Caco-2 (cell line): ENCODE measurements around the gene AKAP6. TPM values are rescaled to one million over a fixed set of nuclear protein-coding genes. Genes with fewer than 3 reads are reported as not detected.

Experiments
- BruUV-seq: library from RNA; stranded (reverse); fragments of 400-500 nt; replicated peaks from 2 replicates; lab custom pipeline; 2021; lab: Mats Ljungman, UMichigan
- CTCF ChIA-PET: fragments of 300-600 bp; sonication (Branson Sonifier 250); formaldehyde crosslinking; loops from one replicate; lab custom pipeline; 2022; ENCODE audit warnings: antibody characterized with exemption; lab: Charles Lee
- POLR2A ChIA-PET: fragments of 300-600 bp; sonication (Branson Sonifier 250); formaldehyde crosslinking; loops from one replicate; lab custom pipeline; 2022; ENCODE audit warnings: antibody characterized with exemption; lab: Charles Lee
- DNase-seq, 2 experiments: peaks; one replicate each; pipeline versions ENCODE4 v3.0.0 to v3.0.0-alpha.2; 2020 to 2022
- H3K27me3 ChIP-seq: replicated peaks from 2 replicates; pipeline ENCODE4 v1.6.0; 2011; ENCODE audit warnings: low read length; ENCODE audit not compliant: control insufficient read depth, insufficient read depth
- H3K36me3 ChIP-seq: 2 replicates; pipeline ENCODE4 v1.5.1; 2011; ENCODE audit warnings: low read length; ENCODE audit not compliant: control insufficient read depth, insufficient read depth
- H3K4me1 ChIP-seq: fragments of 250-450 bp; sonication (Bioruptor Pico); 2 replicates; pipeline ENCODE4 v1.5.1; 2020; ENCODE audit warnings: mild to moderate bottlenecking
- H3K4me3 ChIP-seq: 2 replicates; pipeline ENCODE4 v1.5.1; 2011; ENCODE audit warnings: low read depth, mild to moderate bottlenecking, control low read depth, low read length
- H3K9me3 ChIP-seq: fragments of 250-450 bp; sonication (Bioruptor Pico); 2 replicates; pipeline ENCODE4 v1.5.1; 2020; ENCODE audit warnings: mild to moderate bottlenecking, moderate library complexity
- H3K27ac Mint-ChIP-seq: one replicate; pipeline ENCODE4 v1.8.0; 2022; ENCODE audit warnings: mixed read lengths; ENCODE audit not compliant: unreplicated experiment
- H3K27me3 Mint-ChIP-seq: one replicate; pipeline ENCODE4 v1.8.0; 2022; ENCODE audit warnings: mixed read lengths; ENCODE audit not compliant: insufficient read depth, unreplicated experiment
- H3K36me3 Mint-ChIP-seq: one replicate; pipeline ENCODE4 v1.8.0; 2022; ENCODE audit warnings: mild to moderate bottlenecking, mixed read lengths; ENCODE audit not compliant: insufficient read depth, unreplicated experiment
- H3K4me1 Mint-ChIP-seq: one replicate; pipeline ENCODE4 v1.8.0; 2022; ENCODE audit warnings: low read depth, mixed read lengths; ENCODE audit not compliant: unreplicated experiment
- H3K4me3 Mint-ChIP-seq: one replicate; pipeline ENCODE4 v1.8.0; 2022; ENCODE audit warnings: mild to moderate bottlenecking, moderate library complexity, mixed read lengths; ENCODE audit not compliant: unreplicated experiment
- H3K9me3 Mint-ChIP-seq: one replicate; pipeline ENCODE4 v1.8.0; 2022; ENCODE audit warnings: mixed read lengths; ENCODE audit not compliant: unreplicated experiment
- intact Hi-C: fragments of 100-400 bp; cut with micrococcal nuclease; formaldehyde crosslinking; loops from one replicate; pipeline ENCODE4 v1.10.0; 2022; ENCODE audit not compliant: unreplicated experiment
- total RNA-seq: library from RNA; stranded (reverse); gene quantifications from 2 replicates; pipeline ENCODE4 v1.2.3, GENCODE V29; 2022
- TF ChIP-seq, protein P1 (sequence below), 2 experiments: fragments of 200-600 bp in 1 of 2; IDR thresholded peaks; 1 replicate in 1 of 2; 2 replicates in 1 of 2; pipeline versions ENCODE4 v1.5.1 to v1.8.0; 2011 to 2022; ENCODE audit warnings: antibody characterized with exemption in 1 of 2, control low read depth in 1 of 2, inconsistent platforms in 1 of 2, low read depth in 1 of 2, low read length in 1 of 2, mild to moderate bottlenecking in 1 of 2, moderate library complexity in 1 of 2; ENCODE audit not compliant: insufficient read depth in 1 of 2, severe bottlenecking in 1 of 2, unreplicated experiment in 1 of 2

AKAP6 gene
- total RNA-seq, 1 experiment from 2014 or later: 3.0 TPM

DNA sequence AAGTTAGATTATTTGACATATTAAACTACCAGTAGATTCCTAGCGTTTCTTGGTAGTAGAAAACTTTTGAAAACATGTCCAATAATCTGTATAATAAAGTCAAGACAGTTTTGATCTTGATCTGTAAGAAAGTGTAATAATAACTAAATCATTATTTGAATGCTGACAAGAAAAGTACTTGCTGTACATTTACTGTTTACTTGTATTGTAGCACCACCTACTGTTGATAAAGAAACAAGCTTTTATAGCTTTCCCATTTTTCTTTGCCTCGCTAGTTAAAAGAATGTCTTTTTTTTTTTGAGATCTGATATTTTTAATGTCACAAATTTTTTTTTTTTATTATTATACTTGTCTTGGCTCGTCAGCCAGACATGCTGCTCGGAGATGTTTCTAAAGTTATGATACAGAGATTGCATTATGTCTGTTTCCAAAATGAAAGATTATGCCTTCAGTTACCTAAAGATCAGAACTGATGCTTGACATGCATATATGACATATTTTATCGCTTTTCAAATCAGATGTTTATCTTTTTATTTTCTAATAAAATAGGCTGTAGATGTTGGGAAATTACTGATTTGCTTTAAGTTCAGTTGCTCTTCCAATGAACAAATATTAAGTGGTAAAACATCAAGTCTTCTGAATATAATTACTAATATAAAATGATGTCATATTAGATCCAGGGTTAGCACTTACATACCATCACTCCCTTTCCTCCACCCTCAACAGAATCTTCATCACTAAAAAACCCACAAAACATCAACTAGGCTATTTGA is 140.5 kb downstream of the AKAP6 start:
- no peak overlapping the region for H3K4me3 Mint-ChIP-seq
- ChIA-PET CTCF (interaction anchor here (0.5 to 1.2 kb wide), 6 partner anchors 91 to 535 kb away, joined by 3 to 17 read pairs (median 3); partner anchors contain the start of gene RNU6-8), POLR2A (interaction anchor here (0.6 to 0.7 kb wide), 2 partner anchors 266 to 463 kb away, joined by 3 to 4 read pairs; no protein-coding TSS in a partner anchor)
- peaks cover 31% of the 10 kb centered on the region for H3K4me1 Mint-ChIP-seq
- H3K9me3 ChIP-seq: no peaks in the 10 kb centered on the region
- no peak for DNase-seq
- no peak overlapping the region for H3K4me3 ChIP-seq
- H3K9me3 Mint-ChIP-seq: no peaks in the 10 kb centered on the region
- peaks cover 3% of the 10 kb centered on the region for H3K36me3 Mint-ChIP-seq
- no peak overlapping the region for H3K27ac Mint-ChIP-seq
- H3K27me3 ChIP-seq: no peaks in the 10 kb centered on the region
- H3K36me3 ChIP-seq: no peaks in the 10 kb centered on the region
- H3K4me1 ChIP-seq: peaks cover 39% of the 10 kb centered on the region
- intact Hi-C loops: loop anchor here (1.0 to 5.0 kb wide), 5 partner anchors 87 to 1012 kb away; partner anchors contain the start of gene DTD2
- no peaks in the 10 kb centered on the region for H3K27me3 Mint-ChIP-seq
- BruUV-seq: no TSS peak
- TF ChIP-seq, protein P1, sequence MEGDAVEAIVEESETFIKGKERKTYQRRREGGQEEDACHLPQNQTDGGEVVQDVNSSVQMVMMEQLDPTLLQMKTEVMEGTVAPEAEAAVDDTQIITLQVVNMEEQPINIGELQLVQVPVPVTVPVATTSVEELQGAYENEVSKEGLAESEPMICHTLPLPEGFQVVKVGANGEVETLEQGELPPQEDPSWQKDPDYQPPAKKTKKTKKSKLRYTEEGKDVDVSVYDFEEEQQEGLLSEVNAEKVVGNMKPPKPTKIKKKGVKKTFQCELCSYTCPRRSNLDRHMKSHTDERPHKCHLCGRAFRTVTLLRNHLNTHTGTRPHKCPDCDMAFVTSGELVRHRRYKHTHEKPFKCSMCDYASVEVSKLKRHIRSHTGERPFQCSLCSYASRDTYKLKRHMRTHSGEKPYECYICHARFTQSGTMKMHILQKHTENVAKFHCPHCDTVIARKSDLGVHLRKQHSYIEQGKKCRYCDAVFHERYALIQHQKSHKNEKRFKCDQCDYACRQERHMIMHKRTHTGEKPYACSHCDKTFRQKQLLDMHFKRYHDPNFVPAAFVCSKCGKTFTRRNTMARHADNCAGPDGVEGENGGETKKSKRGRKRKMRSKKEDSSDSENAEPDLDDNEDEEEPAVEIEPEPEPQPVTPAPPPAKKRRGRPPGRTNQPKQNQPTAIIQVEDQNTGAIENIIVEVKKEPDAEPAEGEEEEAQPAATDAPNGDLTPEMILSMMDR (IDR thresholded peaks at IDR 0.05; ENCODE audit: insufficient read depth in 1 of 2, low read depth in 1 of 2, low read length in 1 of 2, severe bottlenecking in 1 of 2, unreplicated experiment in 1 of 2): peak; percentile 41 to 51

- Mint-ChIP-seq H3K27ac (no peak overlapping the region), H3K4me1 (peaks cover 31% of the 10 kb centered on the region), H3K36me3 (peaks cover 3% of the 10 kb centered on the region), H3K4me3 (no peak overlapping the region), H3K9me3 (no peaks in the 10 kb centered on the region), H3K27me3 (no peaks in the 10 kb centered on the region)
- Histone ChIP-seq H3K36me3 (no peaks in the 10 kb centered on the region), H3K27me3 (no peaks in the 10 kb centered on the region), H3K9me3 (no peaks in the 10 kb centered on the region), H3K4me3 (no peak overlapping the region), H3K4me1 (peaks cover 45% of the 10 kb centered on the region)
- ChIA-PET CTCF (interaction anchor here (1.2 kb wide), 1 partner anchor 90 kb away, joined by 6 read pairs; no protein-coding TSS in a partner anchor), POLR2A (no interaction called here)
- no TSS peak for BruUV-seq
- TF ChIP-seq, protein P1 (IDR thresholded peaks at IDR 0.05; ENCODE audit: insufficient read depth in 1 of 2, low read depth in 1 of 2, low read length in 1 of 2, severe bottlenecking in 1 of 2, unreplicated experiment in 1 of 2): no peak
- no peak for DNase-seq
- intact Hi-C loops: loop anchor here (5.0 kb wide), 1 partner anchor 1013 kb away; the partner anchor contains the start of gene DTD2
Measured at GRCh38 chr14:32470161-32470715, 141.1 kb downstream of the AKAP6 start.

GRCh38 chr14:32471181-32471580 is 142.1 kb downstream of the AKAP6 start:
- intact Hi-C loops: loop anchor here (5.0 kb wide), 1 partner anchor 1014 kb away; the partner anchor contains the start of gene DTD2
- H3K4me1 Mint-ChIP-seq: peaks cover 31% of the 10 kb centered on the region
- CTCF ChIA-PET: no interaction called here

More at GRCh38 chr14:32471181-32471580, 142.1 kb downstream of the AKAP6 start:
- peaks cover 47% of the 10 kb centered on the region for H3K4me1 ChIP-seq
- BruUV-seq: no TSS peak
- TF ChIP-seq, protein P1 (IDR thresholded peaks at IDR 0.05; ENCODE audit: insufficient read depth in 1 of 2, low read depth in 1 of 2, low read length in 1 of 2, severe bottlenecking in 1 of 2, unreplicated experiment in 1 of 2): no peak
- Mint-ChIP-seq H3K9me3 (no peaks in the 10 kb centered on the region), H3K27ac (no peak overlapping the region), H3K4me3 (no peak overlapping the region), H3K27me3 (no peaks in the 10 kb centered on the region), H3K36me3 (peaks cover 6% of the 10 kb centered on the region)
- no peaks in the 10 kb centered on the region for H3K36me3 ChIP-seq
- no peaks in the 10 kb centered on the region for H3K9me3 ChIP-seq
- no peaks in the 10 kb centered on the region for H3K27me3 ChIP-seq
- no peak overlapping the region for H3K4me3 ChIP-seq
- no peak for DNase-seq
- POLR2A ChIA-PET: no interaction called here
